Measurements from ENCODE around the gene MIA3. TPM values are rescaled to one million over a fixed set of nuclear protein-coding genes. Genes with fewer than 3 reads are reported as not detected.

MIA3 gene
- total and polyA plus RNA-seq, 9 of the 15 experiments (the other 6 are each of a cell fraction or from before 2014, with no cell fraction given) = 21.6 to 89.4 (median 40.8) TPM

DNA sequence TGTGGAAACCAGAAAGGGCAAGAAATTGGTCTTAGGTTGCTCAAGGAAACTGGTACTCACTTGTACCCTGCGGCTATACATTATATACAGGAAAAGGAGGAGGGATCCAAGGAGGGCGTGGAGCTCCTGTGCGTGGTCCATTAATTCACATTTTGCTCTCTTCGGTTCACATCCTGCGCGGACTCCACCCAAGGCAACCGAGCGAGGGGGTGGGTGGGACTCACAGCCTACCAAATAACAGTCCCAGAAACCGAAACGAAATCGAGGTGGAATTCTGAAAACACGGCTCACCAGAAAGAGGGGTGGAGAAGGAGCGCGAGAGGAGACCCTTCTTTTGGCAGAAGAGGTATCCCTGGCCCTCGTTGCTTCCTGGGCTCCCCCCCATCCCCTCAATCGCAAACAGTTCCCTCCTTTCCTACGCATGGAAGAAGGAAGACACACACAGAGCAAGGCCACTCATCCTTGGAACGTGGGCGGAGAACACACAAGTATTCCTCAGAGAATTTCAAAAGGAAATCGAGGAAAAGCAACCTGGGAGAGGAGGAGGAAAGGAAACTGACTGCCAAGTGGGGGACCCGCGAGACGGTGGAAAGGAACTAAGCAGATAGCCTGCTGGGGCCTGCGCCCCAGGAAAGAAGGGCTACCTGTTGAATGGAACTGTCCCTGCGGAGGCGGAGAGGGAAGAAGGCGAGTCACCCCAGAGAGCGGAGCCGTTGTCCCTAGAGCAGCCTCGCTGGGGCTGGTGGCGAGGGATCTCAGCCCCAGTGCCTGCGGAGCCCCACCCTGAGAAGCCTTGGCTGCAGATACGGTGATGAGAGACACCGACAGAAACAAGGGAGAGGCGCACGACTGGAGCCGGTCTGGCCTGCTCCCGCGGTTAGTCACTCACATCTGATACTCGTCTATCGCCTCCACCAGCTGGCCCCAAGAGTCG lies 93.7 kb downstream of the MIA3 start (continued):
- TF ChIP-seq, protein P1, sequence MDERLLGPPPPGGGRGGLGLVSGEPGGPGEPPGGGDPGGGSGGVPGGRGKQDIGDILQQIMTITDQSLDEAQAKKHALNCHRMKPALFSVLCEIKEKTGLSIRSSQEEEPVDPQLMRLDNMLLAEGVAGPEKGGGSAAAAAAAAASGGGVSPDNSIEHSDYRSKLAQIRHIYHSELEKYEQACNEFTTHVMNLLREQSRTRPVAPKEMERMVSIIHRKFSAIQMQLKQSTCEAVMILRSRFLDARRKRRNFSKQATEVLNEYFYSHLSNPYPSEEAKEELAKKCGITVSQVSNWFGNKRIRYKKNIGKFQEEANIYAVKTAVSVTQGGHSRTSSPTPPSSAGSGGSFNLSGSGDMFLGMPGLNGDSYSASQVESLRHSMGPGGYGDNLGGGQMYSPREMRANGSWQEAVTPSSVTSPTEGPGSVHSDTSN (CRISPR knock-in tag; IDR thresholded peaks at IDR 0.05; ENCODE audit: low read depth) = no peak
- TF ChIP-seq, protein P1 (tag; conservative IDR thresholded peaks at IDR 0.05; ENCODE audit: low read depth) = peak; percentile 71
- TF ChIP-seq GATAD2A (IDR thresholded peaks at IDR 0.05) = peak; percentile 10; the same call in 1 of the 2 replicates
- TF ChIP-seq NCOR1 (IDR thresholded peaks at IDR 0.05) = peak; percentile 89
- TF ChIP-seq FOXA1 (IDR thresholded peaks at IDR 0.05; ENCODE audit: borderline replicate concordance) = no peak
- TF ChIP-seq TAL1 (IDR thresholded peaks at IDR 0.05) = peak; percentile 84
- peak; percentile 81 for TF ChIP-seq ZNF583 (CRISPR knock-in tag; IDR thresholded peaks at IDR 0.05)
- TF ChIP-seq ETV1 (tag; conservative IDR thresholded peaks at IDR 0.05; ENCODE audit: low read depth) = peak; percentile 50; the same call in 1 of the 2 replicates
- TF ChIP-seq TBL1XR1 (IDR thresholded peaks at IDR 0.05; ENCODE audit: low read length in 2 of 2) = 0 out of 4 replicates have a peak, but pooled peaks of 1 of the 2 experiments have one; percentile 38
- peak in 1 of 2 experiments; percentile 78; a peak in 1 of 4 replicates for TF ChIP-seq HDAC1 (IDR thresholded peaks at IDR 0.05)
- TF ChIP-seq POLR2A (conservative IDR thresholded peaks at IDR 0.05) = peak; percentile 50; the same call in 1 of the 2 replicates
- no peak for TF ChIP-seq ZNF76 (CRISPR knock-in tag; IDR thresholded peaks at IDR 0.05; ENCODE audit: borderline replicate concordance)
- peak; percentile 73 for TF ChIP-seq LCOR (CRISPR knock-in tag; IDR thresholded peaks at IDR 0.05)
- TF ChIP-seq RUNX1 (IDR thresholded peaks at IDR 0.05; ENCODE audit: low read depth) = peak; percentile 63; the same call in 1 of the 2 replicates
- TF ChIP-seq SMAD3 (CRISPR knock-in tag; conservative IDR thresholded peaks at IDR 0.05) = no peak
- TF ChIP-seq TAF9B (IDR thresholded peaks at IDR 0.05; ENCODE audit: partially characterized antibody) = peak; percentile 77
- TF ChIP-seq E2F5 (CRISPR knock-in tag; IDR thresholded peaks at IDR 0.05) = peak; percentile 39; the same call in 1 of the 2 replicates
- TF ChIP-seq MLLT1 (IDR thresholded peaks at IDR 0.05) = peak in 1 of 2 experiments; percentile 86; a peak in 2 of 4 replicates
